Adrenal gland (tissue), 12 donors: ENCODE data around the gene ETFB. TPM values are rescaled to one million over a fixed set of nuclear protein-coding genes. Genes with fewer than 3 reads are reported as not detected.

ENCODE experiments used
- DNase-seq, 7 donors: peaks; one replicate each; pipeline ENCODE4 v3.0.0-alpha.2; 2019 to 2020
- H3K27ac ChIP-seq, 5 donors: fragments of 200-600 bp; sonication (generic) in 4 of 5; 1 replicate in 3 of 5; 2 replicates in 2 of 5; pipeline versions ENCODE4 v1.5.1 to v1.8.0; 2016 to 2020; ENCODE audit warnings: mild to moderate bottlenecking in 1 of 5
- H3K27me3 ChIP-seq: fragments of 200-600 bp; 2 replicates; pipeline ENCODE4 v1.8.0; 2021
- H3K36me3 ChIP-seq, 2 donors: fragments of 200-600 bp; replicated peaks in 1 of 2; 1 replicate in 1 of 2; 2 replicates in 1 of 2; pipeline versions ENCODE4 v1.5.1 to v1.8.0; 2018 to 2022
- H3K4me1 ChIP-seq, 2 donors: fragments of 200-600 bp; replicated peaks in 1 of 2; 1 replicate in 1 of 2; 2 replicates in 1 of 2; pipeline versions ENCODE4 v1.5.1 to v1.8.0; 2018 to 2021
- H3K4me3 ChIP-seq, 4 donors: fragments of 200-600 bp; sonication (generic) in 3 of 4; one replicate each; pipeline ENCODE4 v1.5.1; 2016 to 2018
- H3K9me3 ChIP-seq, 3 donors: fragments of 200-600 bp; sonication (generic) in 1 of 3; replicated peaks in 1 of 3; 1 replicate in 2 of 3; 2 replicates in 1 of 3; pipeline versions ENCODE4 v1.5.1 to v1.8.0; 2016 to 2021
- CTCF ChIP-seq, 6 experiments: fragments of 450-650 bp in 4 of 6; fragments of 200-600 bp in 2 of 6; sonication (generic) in 1 of 6; IDR thresholded peaks; 1 replicate in 5 of 6; 2 replicates in 1 of 6; pipeline versions ENCODE4 v1.5.1 to v1.8.0; 2016 to 2021; ENCODE audit warnings: antibody characterized with exemption in 6 of 6, mild to moderate bottlenecking in 2 of 6, moderate library complexity in 1 of 6
- POLR2A ChIP-seq, 2 donors: fragments of 450-650 bp; IDR thresholded peaks; one replicate each; pipeline ENCODE4 v1.6.1; 2017; ENCODE audit warnings: antibody characterized with exemption in 2 of 2, mild to moderate bottlenecking in 2 of 2, moderate library complexity in 1 of 2
- WGBS, 4 donors: extraction: QIAGEN DNeasy Blood & Tissue Kit in 2 of 4; methylation state at CpG; one replicate each; pipeline versions ENCODE4 v1.1.5 to v1.1.7; 2013 to 2017; 5-methylcytosine and 5-hydroxymethylcytosine counted together
- intact Hi-C, 2 donors: fragments of 100-400 bp; cut with DNase I; formaldehyde crosslinking; loops; one replicate each; pipeline versions ENCODE4 v1.14.1 to v1.15.0; 2022 to 2023
- polyA plus RNA-seq, 3 donors: library from polyadenylated mRNA; stranded (reverse); fragments of 200-250 nt in 2 of 3; fragments of 350-450 nt in 1 of 3; fragmentation: Illumina TruSeq in 1 of 3; extraction: RNeasy Lipid Tissue Mini Kit (QIAGEN cat#74804) in 1 of 3; gene quantifications; one replicate each; pipeline ENCODE4 v1.2.3, GENCODE V29; 2013 to 2014
- total RNA-seq, 9 donors: library from RNA; depleted of rRNA in 4 of 9; stranded (reverse); fragments of >200 nt in 4 of 9; fragments of 120-200 nt in 1 of 9; fragmentation: NEBNext Ultra II Directional in 1 of 9; extraction: Animal tissue kit (Norgen Biotek cat#: 25700) in 1 of 9; gene quantifications; one replicate each; pipeline versions ENCODE4 v1.1.0 to v1.2.4, GENCODE V29; 2013 to 2023
- donor health status: healthy with polysubstance abuse.
- donor health status: Bipolar disorder and iron deficiency.
- donor health status: DM: yes; HTN: yes; CAD: no.
- donor health status: DM: no; HTN: no; CAD: no.
- donor health status: DM: no; HTN: no; CAD: no.
- donor health status: DM: yes; HTN: yes; CAD: no.

Gene ETFB
- total and polyA plus RNA-seq, 12 donors = 110 to 470 (median 240) TPM

GRCh38 chr19:51387924-51388389, 21.8 kb upstream of the ETFB start, which contains the start of gene LIM2:
TSS of gene LIM2 (minus strand) at chr19:51387974. CDS start at chr19:51387443, 531 bp downstream.
- intact Hi-C loops = no loop called here
- WGBS, 4 donors = 89 to 93% (median 91%) methylated on average over 5 to 15 of the region's 15 CpGs
- no peak within 1 kb of the TSS for H3K4me3 ChIP-seq

DNA sequence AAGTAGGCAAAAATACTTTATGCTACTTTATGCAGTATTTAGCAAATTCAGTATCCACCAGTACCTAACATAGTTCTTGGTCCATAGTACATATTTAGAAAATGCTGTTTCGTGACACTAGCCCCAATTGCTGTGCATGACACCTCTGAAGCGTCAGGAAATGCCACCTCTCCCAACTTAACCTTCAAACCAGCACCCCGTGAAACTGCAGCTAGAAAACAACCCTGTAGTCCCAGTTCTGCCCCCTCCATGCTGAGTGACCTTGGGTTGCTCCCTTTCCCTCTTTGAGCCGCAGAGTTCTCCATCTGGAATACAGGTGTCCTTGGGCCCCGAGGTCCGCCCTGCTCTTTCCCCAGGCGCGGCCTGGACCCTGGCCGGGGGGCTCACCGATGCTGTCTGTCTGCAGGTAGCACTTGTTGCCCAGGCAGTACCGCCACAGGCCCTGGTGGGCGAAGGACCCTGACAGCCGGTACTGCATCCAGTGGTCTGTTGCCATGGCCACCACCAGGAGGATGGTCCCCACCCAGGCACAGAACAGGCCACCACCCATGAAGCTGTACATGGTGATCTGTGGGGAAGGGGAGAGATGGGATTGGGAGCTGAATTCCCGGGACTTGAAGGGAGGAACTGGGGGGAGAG, 20.8 kb upstream of the ETFB start:
- H3K9me3 ChIP-seq = no peaks in the 10 kb centered on the region
- no peaks in the 10 kb centered on the region for H3K4me1 ChIP-seq
- no peak for TF ChIP-seq CTCF (IDR thresholded peaks at IDR 0.05)
- no peak for TF ChIP-seq POLR2A (IDR thresholded peaks at IDR 0.05)
- intact Hi-C loops = no loop called here
- H3K27me3 ChIP-seq = no peaks in the 10 kb centered on the region
- H3K36me3 ChIP-seq = no peaks in the 10 kb centered on the region
- DNase-seq = no peak
- H3K4me3 ChIP-seq = no peak overlapping the region
- no peak overlapping the region for H3K27ac ChIP-seq
- WGBS, 4 donors = 52 to 67% (median 64%) methylated on average over 4 to 14 of the region's 14 CpGs

More at GRCh38 chr19:51387924-51388389, 21.8 kb upstream of the ETFB start, which contains the start of gene LIM2:
- no peak for DNase-seq
- Histone ChIP-seq H3K9me3 (no peaks in the 10 kb centered on the region), H3K36me3 (no peaks in the 10 kb centered on the region), H3K4me1 (no peaks in the 10 kb centered on the region), H3K27me3 (no peaks in the 10 kb centered on the region), H3K27ac (no peak within 1 kb of the TSS)
- TF ChIP-seq POLR2A (IDR thresholded peaks at IDR 0.05) = no peak
- TF ChIP-seq CTCF (IDR thresholded peaks at IDR 0.05) = no peak

DNA sequence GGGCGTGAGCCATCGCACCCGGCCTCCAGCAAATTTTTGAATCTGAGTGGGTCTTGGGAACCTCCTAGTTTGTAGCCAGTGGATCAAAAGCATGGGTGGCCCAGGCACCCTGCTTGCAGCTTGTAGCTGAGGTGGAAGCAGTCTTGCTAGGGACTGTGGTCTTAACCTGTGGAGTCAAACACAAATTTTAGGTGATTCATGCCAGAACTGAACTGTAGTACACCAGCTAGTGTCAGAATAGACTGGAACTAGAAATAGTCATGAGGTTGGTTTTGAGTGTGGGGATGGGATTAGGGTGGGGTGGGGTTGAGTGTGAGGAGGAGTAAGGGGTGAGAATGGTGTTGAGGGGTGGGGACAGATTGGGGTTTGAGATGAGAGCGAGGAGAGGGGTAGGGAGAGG, 15.8 kb upstream of the ETFB start:
- Histone ChIP-seq H3K27ac (no peak overlapping the region), H3K4me3 (no peak overlapping the region), H3K36me3 (no peaks in the 10 kb centered on the region), H3K9me3 (no peaks in the 10 kb centered on the region), H3K27me3 (no peaks in the 10 kb centered on the region), H3K4me1 (no peaks in the 10 kb centered on the region)
- intact Hi-C loops = no loop called here
- TF ChIP-seq POLR2A (IDR thresholded peaks at IDR 0.05) (no peak), CTCF (IDR thresholded peaks at IDR 0.05) (no peak)
- 91 to 97% (median 95%) methylated on average over 3 to 4 of the region's 4 CpGs for WGBS, 4 donors
- DNase-seq = no peak

DNA sequence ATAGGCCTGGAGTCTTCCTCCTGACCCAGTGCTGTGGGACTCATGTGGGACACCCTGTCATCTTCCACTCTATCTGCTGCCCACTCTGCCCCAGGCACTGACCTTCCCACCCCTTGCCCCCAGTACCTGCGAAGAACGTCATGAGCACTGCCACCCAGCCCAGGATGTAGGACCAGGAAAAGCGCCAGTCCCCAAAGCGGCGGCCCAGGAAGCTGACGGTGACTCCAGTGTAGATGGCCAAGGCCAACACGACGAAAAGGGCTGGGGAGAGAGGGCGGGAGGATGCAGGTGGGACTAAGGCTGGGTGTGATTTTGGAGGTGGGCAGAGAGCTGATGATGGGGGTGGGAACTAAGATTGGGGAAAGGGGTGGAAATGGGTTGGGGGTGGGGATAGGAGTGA, 14.2 kb upstream of the ETFB start:
- TF ChIP-seq POLR2A (IDR thresholded peaks at IDR 0.05) (no peak), CTCF (IDR thresholded peaks at IDR 0.05) (no peak)
- WGBS, 4 donors = 90 to 95% (median 94%) methylated on average over 6 to 9 of the region's 9 CpGs
- Histone ChIP-seq H3K9me3 (no peaks in the 10 kb centered on the region), H3K27me3 (no peaks in the 10 kb centered on the region), H3K4me3 (no peak overlapping the region), H3K27ac (no peak overlapping the region), H3K36me3 (no peaks in the 10 kb centered on the region), H3K4me1 (no peaks in the 10 kb centered on the region)
- no peak for DNase-seq
- intact Hi-C loops = no loop called here
